GM23338 (cell line): ENCODE data around the gene PTPRN2. TPM values are rescaled to one million over a fixed set of nuclear protein-coding genes. Genes with fewer than 3 reads are reported as not detected.
"Not testable (repeated sequence)": the region's sequence is repeated elsewhere in the genome, so short reads cannot be mapped to it uniquely, and the experiment has no call there.

Source experiments
- ATAC-seq: fragments of 200-7000 bp; cut with Tn5 transposase; 3 replicates; pipeline ENCODE4 v1.9.1; 2020
- DNase-seq: peaks from one replicate; pipeline ENCODE4 v3.0.0-alpha.2; 2015; ENCODE audit warnings: low spot score
- H2AFZ ChIP-seq: fragments of 200-600 bp; sonication (generic); 2 replicates; pipeline ENCODE4 v1.8.0; 2016; ENCODE audit warnings: antibody characterized with exemption, mild to moderate bottlenecking, moderate library complexity
- H3F3A ChIP-seq: fragments of 200-600 bp; sonication (generic); replicated peaks from 2 replicates; pipeline ENCODE4 v1.8.0; 2017; ENCODE audit warnings: antibody characterized with exemption, mixed run types, low read depth
- H3K27ac ChIP-seq: fragments of 200-600 bp; sonication (generic); 2 replicates; pipeline ENCODE4 v1.6.1; 2016; ENCODE audit warnings: low read depth
- H3K27me3 ChIP-seq: fragments of 200-600 bp; sonication (generic); 2 replicates; pipeline ENCODE4 v1.8.0; 2016; ENCODE audit warnings: mild to moderate bottlenecking, mixed run types, moderate library complexity; ENCODE audit not compliant: insufficient read depth
- H3K36me3 ChIP-seq: fragments of 200-600 bp; sonication (generic); 2 replicates; pipeline ENCODE4 v1.8.0; 2016; ENCODE audit warnings: mild to moderate bottlenecking; ENCODE audit not compliant: insufficient read depth
- H3K4me1 ChIP-seq: fragments of 200-600 bp; sonication (generic); 2 replicates; pipeline ENCODE4 v1.8.0; 2016; ENCODE audit warnings: mild to moderate bottlenecking, moderate library complexity; ENCODE audit not compliant: insufficient read depth
- H3K4me2 ChIP-seq: fragments of 200-600 bp; sonication (generic); 2 replicates; pipeline ENCODE4 v1.7.1; 2017; ENCODE audit warnings: mixed run types
- H3K4me3 ChIP-seq: fragments of 200-600 bp; sonication (generic); 2 replicates; pipeline ENCODE4 v1.6.1; 2016; ENCODE audit warnings: mixed run types
- H3K79me2 ChIP-seq: fragments of 200-600 bp; sonication (generic); replicated peaks from 2 replicates; pipeline ENCODE4 v1.8.0; 2017; ENCODE audit warnings: mild to moderate bottlenecking; ENCODE audit not compliant: insufficient read depth
- H3K9me2 ChIP-seq: fragments of 200-600 bp; sonication (generic); 2 replicates; pipeline ENCODE4 v1.8.0; 2017; ENCODE audit not compliant: insufficient read depth
- H4K20me1 ChIP-seq: fragments of 200-600 bp; sonication (generic); replicated peaks from 2 replicates; pipeline ENCODE4 v1.8.0; 2017; ENCODE audit warnings: mild to moderate bottlenecking; ENCODE audit not compliant: insufficient read depth
- H3K27ac Mint-ChIP-seq: 2 replicates; pipeline ENCODE4 v1.8.0; 2020; ENCODE audit warnings: inconsistent platforms, mild to moderate bottlenecking, moderate library complexity, mixed read lengths
- H3K27me3 Mint-ChIP-seq: 3 replicates; pipeline ENCODE4 v1.8.0; 2022; ENCODE audit warnings: low read depth, mild to moderate bottlenecking, moderate library complexity, mixed read lengths, inconsistent platforms; ENCODE audit not compliant: insufficient read depth, poor library complexity
- H3K36me3 Mint-ChIP-seq: 3 replicates; pipeline ENCODE4 v1.8.0; 2021; ENCODE audit warnings: low read depth, mild to moderate bottlenecking, inconsistent platforms, moderate library complexity, mixed read lengths
- H3K4me1 Mint-ChIP-seq: 3 replicates; pipeline ENCODE4 v1.8.0; 2020; ENCODE audit warnings: mild to moderate bottlenecking, inconsistent platforms, mixed read lengths
- H3K4me3 Mint-ChIP-seq: 3 replicates; pipeline ENCODE4 v1.8.0; 2021; ENCODE audit warnings: moderate library complexity, mild to moderate bottlenecking, inconsistent platforms, mixed read lengths
- H3K9me3 Mint-ChIP-seq: 3 replicates; pipeline ENCODE4 v1.8.0; 2020; ENCODE audit warnings: moderate library complexity, mild to moderate bottlenecking, inconsistent platforms, mixed read lengths
- CREB1 ChIP-seq: fragments of 250-450 bp; sonication (Bioruptor Pico); IDR thresholded peaks from 2 replicates; pipeline ENCODE4 v1.5.0; 2020; ENCODE audit warnings: low read depth, mild to moderate bottlenecking, moderate library complexity
- CTCF ChIP-seq, 2 experiments: fragments of 200-600 bp in 1 of 2; sonication (generic) in 1 of 2; conservative IDR thresholded peaks; 2 replicates each; pipeline versions ENCODE4 v1.5.1 to v1.6.1; 2016 to 2017; ENCODE audit warnings: antibody characterized with exemption in 2 of 2, low read depth in 2 of 2, mild to moderate bottlenecking in 2 of 2, moderate library complexity in 1 of 2
- EZH2 ChIP-seq: fragments of 200-600 bp; sonication (generic); IDR thresholded peaks from one replicate; pipeline ENCODE4 v1.8.0; 2017; ENCODE audit warnings: antibody characterized with exemption, mild to moderate bottlenecking, low read depth; ENCODE audit not compliant: unreplicated experiment
- JUNB ChIP-seq: IDR thresholded peaks from one replicate; pipeline ENCODE4 v1.6.1; 2016; ENCODE audit warnings: antibody characterized with exemption; ENCODE audit not compliant: unreplicated experiment
- NANOG ChIP-seq: IDR thresholded peaks from 2 replicates; pipeline ENCODE4 v1.6.1; 2016; ENCODE audit warnings: antibody characterized with exemption, borderline replicate concordance
- POLR2AphosphoS5 ChIP-seq: IDR thresholded peaks from 2 replicates; pipeline ENCODE4 v1.6.1; 2016; ENCODE audit warnings: antibody characterized with exemption, low read depth
- STAT1 ChIP-seq: IDR thresholded peaks from one replicate; pipeline ENCODE4 v1.6.1; 2016; ENCODE audit warnings: antibody characterized with exemption; ENCODE audit not compliant: unreplicated experiment
- ZNF114 ChIP-seq: fragments of 250-450 bp; sonication (Bioruptor Pico); IDR thresholded peaks from 2 replicates; pipeline ENCODE4 v1.5.0; 2020; ENCODE audit warnings: mild to moderate bottlenecking, moderate library complexity
- ZNF331 ChIP-seq: fragments of 250-450 bp; sonication (Bioruptor Pico); IDR thresholded peaks from 2 replicates; pipeline ENCODE4 v1.5.0; 2020; ENCODE audit warnings: low read depth, mild to moderate bottlenecking, moderate library complexity
- polyA plus RNA-seq: library from polyadenylated mRNA; unstranded; fragments of >200 nt; fragmentation: Nextera tagmentation; extraction: Ambion mirVana; gene quantifications from 2 replicates; pipeline ENCODE4 v1.2.1, GENCODE V29; 2016
- total RNA-seq: library from RNA; depleted of rRNA; stranded (reverse); fragments of >200 nt; shearing (Covaris generic); gene quantifications from 2 replicates; pipeline ENCODE4 v1.2.3, GENCODE V29; 2014
- TF ChIP-seq, protein P1 (sequence below): IDR thresholded peaks from one replicate; pipeline ENCODE4 v1.6.1; 2018; ENCODE audit warnings: antibody characterized with exemption; ENCODE audit not compliant: unreplicated experiment
- TF ChIP-seq, protein P2 (sequence below): IDR thresholded peaks from 2 replicates; pipeline ENCODE4 v1.6.1; 2016; ENCODE audit warnings: antibody characterized with exemption

PTPRN2 gene
- total and polyA plus RNA-seq, 2 experiments from 2014 or later, result 0.87 to 4.0 TPM

- TF ChIP-seq CTCF (conservative IDR thresholded peaks at IDR 0.05; ENCODE audit: low read depth in 2 of 2) (no peak), NANOG (no peak)
- TF ChIP-seq, protein P1, sequence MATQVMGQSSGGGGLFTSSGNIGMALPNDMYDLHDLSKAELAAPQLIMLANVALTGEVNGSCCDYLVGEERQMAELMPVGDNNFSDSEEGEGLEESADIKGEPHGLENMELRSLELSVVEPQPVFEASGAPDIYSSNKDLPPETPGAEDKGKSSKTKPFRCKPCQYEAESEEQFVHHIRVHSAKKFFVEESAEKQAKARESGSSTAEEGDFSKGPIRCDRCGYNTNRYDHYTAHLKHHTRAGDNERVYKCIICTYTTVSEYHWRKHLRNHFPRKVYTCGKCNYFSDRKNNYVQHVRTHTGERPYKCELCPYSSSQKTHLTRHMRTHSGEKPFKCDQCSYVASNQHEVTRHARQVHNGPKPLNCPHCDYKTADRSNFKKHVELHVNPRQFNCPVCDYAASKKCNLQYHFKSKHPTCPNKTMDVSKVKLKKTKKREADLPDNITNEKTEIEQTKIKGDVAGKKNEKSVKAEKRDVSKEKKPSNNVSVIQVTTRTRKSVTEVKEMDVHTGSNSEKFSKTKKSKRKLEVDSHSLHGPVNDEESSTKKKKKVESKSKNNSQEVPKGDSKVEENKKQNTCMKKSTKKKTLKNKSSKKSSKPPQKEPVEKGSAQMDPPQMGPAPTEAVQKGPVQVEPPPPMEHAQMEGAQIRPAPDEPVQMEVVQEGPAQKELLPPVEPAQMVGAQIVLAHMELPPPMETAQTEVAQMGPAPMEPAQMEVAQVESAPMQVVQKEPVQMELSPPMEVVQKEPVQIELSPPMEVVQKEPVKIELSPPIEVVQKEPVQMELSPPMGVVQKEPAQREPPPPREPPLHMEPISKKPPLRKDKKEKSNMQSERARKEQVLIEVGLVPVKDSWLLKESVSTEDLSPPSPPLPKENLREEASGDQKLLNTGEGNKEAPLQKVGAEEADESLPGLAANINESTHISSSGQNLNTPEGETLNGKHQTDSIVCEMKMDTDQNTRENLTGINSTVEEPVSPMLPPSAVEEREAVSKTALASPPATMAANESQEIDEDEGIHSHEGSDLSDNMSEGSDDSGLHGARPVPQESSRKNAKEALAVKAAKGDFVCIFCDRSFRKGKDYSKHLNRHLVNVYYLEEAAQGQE, result no peak
- TF ChIP-seq, protein P2, sequence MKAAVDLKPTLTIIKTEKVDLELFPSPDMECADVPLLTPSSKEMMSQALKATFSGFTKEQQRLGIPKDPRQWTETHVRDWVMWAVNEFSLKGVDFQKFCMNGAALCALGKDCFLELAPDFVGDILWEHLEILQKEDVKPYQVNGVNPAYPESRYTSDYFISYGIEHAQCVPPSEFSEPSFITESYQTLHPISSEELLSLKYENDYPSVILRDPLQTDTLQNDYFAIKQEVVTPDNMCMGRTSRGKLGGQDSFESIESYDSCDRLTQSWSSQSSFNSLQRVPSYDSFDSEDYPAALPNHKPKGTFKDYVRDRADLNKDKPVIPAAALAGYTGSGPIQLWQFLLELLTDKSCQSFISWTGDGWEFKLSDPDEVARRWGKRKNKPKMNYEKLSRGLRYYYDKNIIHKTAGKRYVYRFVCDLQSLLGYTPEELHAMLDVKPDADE, result no peak
These were observed 159.3 kb downstream of the PTPRN2 start (continued) for GRCh38 chr7:158428131-158428836.

- H3F3A ChIP-seq, result not testable (repeated sequence)
These were observed 161.9 kb downstream of the PTPRN2 start for GRCh38 chr7:158425676-158426075.

GRCh38 chr7:158424531-158424930, 163.1 kb downstream of the PTPRN2 start:
- H3K36me3 Mint-ChIP-seq, result peaks cover 30% of the 10 kb centered on the region; the same call in 2 of the 3 replicates
- no peaks in the 10 kb centered on the region for H3K79me2 ChIP-seq
- no peaks in the 10 kb centered on the region; the same call in 2 of the 3 replicates for H3K4me1 Mint-ChIP-seq
- no peak overlapping the region for H3K27ac ChIP-seq
- no peak overlapping the region for H3K4me2 ChIP-seq
- H3K27me3 ChIP-seq, result no peaks in the 10 kb centered on the region
- H2AFZ ChIP-seq, result no peak overlapping the region
- H3K4me3 ChIP-seq, result no peak overlapping the region
- no peak for DNase-seq
- H3K36me3 ChIP-seq, result no peaks in the 10 kb centered on the region
- peak; percentile 42; the same call in 1 of the 3 replicates for ATAC-seq
- no peak overlapping the region for H3K27ac Mint-ChIP-seq
- peaks cover 7% of the 10 kb centered on the region for H3K27me3 Mint-ChIP-seq
- H4K20me1 ChIP-seq, result no peaks in the 10 kb centered on the region
- no peaks in the 10 kb centered on the region for H3K9me2 ChIP-seq
- H3K4me3 Mint-ChIP-seq, result no peak overlapping the region
- peaks cover 67% of the 10 kb centered on the region for H3K9me3 Mint-ChIP-seq
- H3K4me1 ChIP-seq, result no peaks in the 10 kb centered on the region
- no peaks in the 10 kb centered on the region for H3F3A ChIP-seq
- TF ChIP-seq ZNF331 (CRISPR knock-in tag) (no peak), EZH2 (no peak), NANOG (no peak), POLR2AphosphoS5 (no peak), JUNB (no peak), ZNF114 (CRISPR knock-in tag) (no peak), STAT1 (no peak), CTCF (conservative IDR thresholded peaks at IDR 0.05; ENCODE audit: low read depth in 2 of 2) (no peak), CREB1 (no peak)
- TF ChIP-seq, protein P2, result no peak

More at GRCh38 chr7:158425676-158426075, 161.9 kb downstream of the PTPRN2 start:
- H3K4me1 Mint-ChIP-seq, H3K4me1 ChIP-seq, H2AFZ ChIP-seq, H3K4me2 ChIP-seq, ATAC-seq, H3K9me2 ChIP-seq, H3K4me3 Mint-ChIP-seq, H3K79me2 ChIP-seq, H3K36me3 ChIP-seq, H3K27ac Mint-ChIP-seq, DNase-seq, H3K4me3 ChIP-seq, H3K27me3 ChIP-seq, H3K27me3 Mint-ChIP-seq, H3K27ac ChIP-seq, H4K20me1 ChIP-seq: not testable (repeated sequence)
- Mint-ChIP-seq H3K36me3 (peaks cover 25% of the 10 kb centered on the region; the same call in 2 of the 3 replicates), H3K9me3 (peaks cover 65% of the 10 kb centered on the region)
